ENCODE data around the gene MAMSTR.

DNA sequence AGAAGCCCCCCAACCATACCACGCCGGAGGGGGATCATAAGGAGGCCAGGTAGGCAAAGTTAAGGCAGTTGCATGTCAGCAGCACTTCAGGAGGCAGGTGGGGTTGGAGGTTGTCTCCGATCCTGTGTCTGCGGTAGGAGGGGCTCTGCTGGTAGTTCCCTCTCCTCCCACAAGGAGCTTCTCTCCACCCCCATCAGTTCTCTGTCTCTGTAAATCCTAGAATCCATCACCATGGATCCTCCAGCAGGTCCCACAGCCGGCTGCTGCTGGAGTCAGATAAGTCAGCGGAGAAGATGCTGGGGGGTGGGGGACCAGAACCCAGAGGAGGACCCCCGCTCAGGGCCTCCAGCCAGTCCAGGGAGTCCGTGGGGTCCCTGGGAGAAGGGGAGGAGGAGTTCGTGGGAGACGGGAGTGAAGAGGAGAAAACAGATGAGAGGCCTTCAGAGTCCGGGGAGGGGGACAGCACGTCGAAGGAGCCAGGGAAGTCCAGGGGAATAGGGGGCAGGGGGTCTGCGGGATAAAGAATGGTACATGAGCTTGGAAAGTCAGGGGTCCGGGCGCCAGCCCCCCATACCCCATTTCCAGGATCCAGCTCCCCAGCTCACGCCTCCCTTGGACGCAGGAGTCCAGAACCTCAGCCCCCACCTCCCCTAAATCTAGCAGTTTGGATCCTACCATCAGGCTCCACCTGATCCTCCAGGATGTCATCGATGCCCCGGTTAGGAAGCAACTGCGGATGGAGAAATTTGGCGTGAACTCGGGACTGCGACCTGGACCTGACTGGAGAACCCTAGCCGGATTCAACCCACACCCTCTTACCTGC lies 6.3 kb downstream of the MAMSTR start:
- TF ChIP-seq POLR2A (IDR thresholded peaks at IDR 0.05) = no peak
- TF ChIP-seq, protein P1, sequence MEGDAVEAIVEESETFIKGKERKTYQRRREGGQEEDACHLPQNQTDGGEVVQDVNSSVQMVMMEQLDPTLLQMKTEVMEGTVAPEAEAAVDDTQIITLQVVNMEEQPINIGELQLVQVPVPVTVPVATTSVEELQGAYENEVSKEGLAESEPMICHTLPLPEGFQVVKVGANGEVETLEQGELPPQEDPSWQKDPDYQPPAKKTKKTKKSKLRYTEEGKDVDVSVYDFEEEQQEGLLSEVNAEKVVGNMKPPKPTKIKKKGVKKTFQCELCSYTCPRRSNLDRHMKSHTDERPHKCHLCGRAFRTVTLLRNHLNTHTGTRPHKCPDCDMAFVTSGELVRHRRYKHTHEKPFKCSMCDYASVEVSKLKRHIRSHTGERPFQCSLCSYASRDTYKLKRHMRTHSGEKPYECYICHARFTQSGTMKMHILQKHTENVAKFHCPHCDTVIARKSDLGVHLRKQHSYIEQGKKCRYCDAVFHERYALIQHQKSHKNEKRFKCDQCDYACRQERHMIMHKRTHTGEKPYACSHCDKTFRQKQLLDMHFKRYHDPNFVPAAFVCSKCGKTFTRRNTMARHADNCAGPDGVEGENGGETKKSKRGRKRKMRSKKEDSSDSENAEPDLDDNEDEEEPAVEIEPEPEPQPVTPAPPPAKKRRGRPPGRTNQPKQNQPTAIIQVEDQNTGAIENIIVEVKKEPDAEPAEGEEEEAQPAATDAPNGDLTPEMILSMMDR (IDR thresholded peaks at IDR 0.05 in 4 of 5, conservative IDR thresholded peaks at IDR 0.05 in 1 of 5) = no peak

All from gastrocnemius medialis (tissue), 4 donors.